Trophoblast cell (in vitro differentiated cells and primary cell): Measurements from ENCODE around the gene FLT3.

Experiments used
- DNase-seq, 2 donors: peaks; one replicate each; pipeline ENCODE4 v3.0.0-alpha.2; 2016
- H2AFZ ChIP-seq: 2 replicates; pipeline ENCODE4 v1.6.1; 2013; ENCODE audit warnings: low read length, moderate library complexity, mild to moderate bottlenecking; ENCODE audit not compliant: insufficient read depth, poor library complexity
- H2AK5ac ChIP-seq: 2 replicates; pipeline ENCODE4 v1.6.1; 2013; ENCODE audit warnings: mild to moderate bottlenecking, low read length
- H2BK120ac ChIP-seq: 2 replicates; pipeline ENCODE4 v1.6.1; 2013; ENCODE audit warnings: low read length, mild to moderate bottlenecking, moderate library complexity; ENCODE audit not compliant: insufficient read depth, poor library complexity
- H2BK12ac ChIP-seq: 2 replicates; pipeline ENCODE4 v1.6.1; 2013; ENCODE audit warnings: mild to moderate bottlenecking, low read length, moderate library complexity
- H2BK5ac ChIP-seq: 2 replicates; pipeline ENCODE4 v1.6.1; 2013; ENCODE audit warnings: low read length, low read depth, moderate library complexity, mild to moderate bottlenecking; ENCODE audit not compliant: poor library complexity
- H3K14ac ChIP-seq: 2 replicates; pipeline ENCODE4 v1.6.1; 2013; ENCODE audit warnings: mild to moderate bottlenecking, low read length
- H3K18ac ChIP-seq: 2 replicates; pipeline ENCODE4 v1.6.1; 2013; ENCODE audit warnings: mild to moderate bottlenecking, low read length
- H3K23ac ChIP-seq: 2 replicates; pipeline ENCODE4 v1.6.1; 2013; ENCODE audit warnings: low read length
- H3K27ac ChIP-seq: 2 replicates; pipeline ENCODE4 v1.5.1; 2013; ENCODE audit warnings: low read depth, mild to moderate bottlenecking, inconsistent platforms, low read length, moderate library complexity
- H3K27me3 ChIP-seq: 2 replicates; pipeline ENCODE4 v1.6.1; 2013; ENCODE audit warnings: inconsistent platforms, mild to moderate bottlenecking, low read length, moderate library complexity; ENCODE audit not compliant: insufficient read depth
- H3K36me3 ChIP-seq, 2 experiments: 1 replicate in 1 of 2; 2 replicates in 1 of 2; pipeline ENCODE4 v1.6.1; 2013; ENCODE audit warnings: low read length in 2 of 2, mild to moderate bottlenecking in 2 of 2, moderate library complexity in 1 of 2; ENCODE audit not compliant: insufficient read depth in 2 of 2, control insufficient read depth in 1 of 2
- H3K4ac ChIP-seq: 2 replicates; pipeline ENCODE4 v1.6.1; 2013; ENCODE audit warnings: low read depth, mild to moderate bottlenecking, low read length, moderate library complexity
- H3K4me1 ChIP-seq, 2 experiments: 1 replicate in 1 of 2; 2 replicates in 1 of 2; pipeline ENCODE4 v1.6.1; 2013; ENCODE audit warnings: low read length in 2 of 2, mild to moderate bottlenecking in 2 of 2, moderate library complexity in 1 of 2; ENCODE audit not compliant: insufficient read depth in 2 of 2, control insufficient read depth in 1 of 2
- H3K4me2 ChIP-seq: 2 replicates; pipeline ENCODE4 v1.6.1; 2013; ENCODE audit warnings: inconsistent platforms, mild to moderate bottlenecking, low read length, moderate library complexity
- H3K4me3 ChIP-seq: 2 replicates; pipeline ENCODE4 v1.5.1; 2013; ENCODE audit warnings: mild to moderate bottlenecking, low read depth, low read length, inconsistent platforms
- H3K79me1 ChIP-seq: one replicate; pipeline ENCODE4 v1.6.1; 2013; ENCODE audit warnings: low read length
- H3K79me2 ChIP-seq: 2 replicates; pipeline ENCODE4 v1.6.1; 2013; ENCODE audit warnings: low read length, mild to moderate bottlenecking; ENCODE audit not compliant: control insufficient read depth, insufficient read depth, poor library complexity
- H3K9ac ChIP-seq: 2 replicates; pipeline ENCODE4 v1.6.1; 2013; ENCODE audit warnings: mild to moderate bottlenecking, low read length
- H3K9me3 ChIP-seq: 2 replicates; pipeline ENCODE4 v1.6.1; 2013; ENCODE audit warnings: low read depth, mild to moderate bottlenecking, control low read depth, inconsistent platforms, low read length; ENCODE audit not compliant: insufficient read depth
- H4K12ac ChIP-seq: 2 replicates; pipeline ENCODE4 v1.6.1; 2013; ENCODE audit warnings: low read depth, mild to moderate bottlenecking, low read length, moderate library complexity
- H4K8ac ChIP-seq: 2 replicates; pipeline ENCODE4 v1.6.1; 2013; ENCODE audit warnings: low read depth, mild to moderate bottlenecking, low read length, moderate library complexity
- H4K91ac ChIP-seq: one replicate; pipeline ENCODE4 v1.6.1; 2013; ENCODE audit warnings: low read depth, mild to moderate bottlenecking, low read length, moderate library complexity
- WGBS: extraction: QIAGEN DNeasy Blood & Tissue Kit; methylation state at CpG from one replicate; pipeline ENCODE4 v1.1.7; 2013; ENCODE audit warnings: missing lambda C conversion rate; ENCODE audit not compliant: insufficient read length, insufficient coverage; ENCODE audit errors: extremely low coverage; 5-methylcytosine and 5-hydroxymethylcytosine counted together

The FLT3 gene

GRCh38 chr13:27962128-27962841, 138.1 kb downstream of the FLT3 start:
- H3K18ac ChIP-seq = no peak overlapping the region
- peaks cover 5% of the 10 kb centered on the region for H3K79me1 ChIP-seq
- peaks cover 34 to 40% of the 10 kb centered on the region in 2 experiments for H3K4me1 ChIP-seq
- H4K91ac ChIP-seq = no peak overlapping the region
- H2AK5ac ChIP-seq = no peak overlapping the region
- H4K12ac ChIP-seq = no peak overlapping the region
- no peak overlapping the region for H3K14ac ChIP-seq
- H2AFZ ChIP-seq = no peak overlapping the region
- no peak overlapping the region for H3K23ac ChIP-seq
- H2BK5ac ChIP-seq = no peak overlapping the region
- peaks cover 24% of the 10 kb centered on the region for H3K27me3 ChIP-seq
- peak overlapping the region; percentile 47 for H3K9ac ChIP-seq
- no peak overlapping the region for H3K4ac ChIP-seq
- H4K8ac ChIP-seq = no peak overlapping the region
- no peaks in the 10 kb centered on the region for H3K79me2 ChIP-seq
- peaks cover 0 to 2% of the 10 kb centered on the region in 2 experiments for H3K36me3 ChIP-seq
- H3K4me2 ChIP-seq = peak overlapping the region; percentile 49
- no peak overlapping the region for H2BK12ac ChIP-seq
- no peak overlapping the region for H3K4me3 ChIP-seq
- peak overlapping the region; percentile 45 for H3K27ac ChIP-seq
- H3K9me3 ChIP-seq = no peaks in the 10 kb centered on the region
- no peak for DNase-seq
- WGBS = no CpG with 5 or more reads among the region's 6 CpGs
- H2BK120ac ChIP-seq = no peak overlapping the region

- Histone ChIP-seq H3K18ac (no peak overlapping the region), H3K14ac (no peak overlapping the region), H3K27me3 (peaks cover 18% of the 10 kb centered on the region), H2AK5ac (no peak overlapping the region), H3K4me2 (peak overlapping the region; percentile 61), H3K79me1 (peaks cover 4% of the 10 kb centered on the region), H4K91ac (no peak overlapping the region), H3K27ac (no peak overlapping the region), H3K9ac (no peak overlapping the region), H2AFZ (no peak overlapping the region), H4K12ac (no peak overlapping the region), H2BK12ac (no peak overlapping the region), H3K4me3 (no peak overlapping the region), H3K4me1 (peaks cover 28 to 32% of the 10 kb centered on the region in 2 experiments), H3K36me3 (peaks cover 0 to 2% of the 10 kb centered on the region in 2 experiments), H3K9me3 (no peaks in the 10 kb centered on the region), H2BK5ac (no peak overlapping the region), H3K4ac (no peak overlapping the region), H3K23ac (no peak overlapping the region), H2BK120ac (peak overlapping the region; percentile 6), H3K79me2 (no peaks in the 10 kb centered on the region), H4K8ac (no peak overlapping the region)
- WGBS = no CpG with 5 or more reads among the region's 25 CpGs
- no peak for DNase-seq
Measured at GRCh38 chr13:27961227-27962085, 138.9 kb downstream of the FLT3 start.

GRCh38 chr13:27960362-27961226, 139.8 kb downstream of the FLT3 start:
- H2AFZ ChIP-seq = no peak overlapping the region
- H3K9me3 ChIP-seq = no peaks in the 10 kb centered on the region
- no peak overlapping the region for H4K91ac ChIP-seq
- H2BK120ac ChIP-seq = no peak overlapping the region
- H3K14ac ChIP-seq = no peak overlapping the region
- H2AK5ac ChIP-seq = no peak overlapping the region
- peaks cover 18% of the 10 kb centered on the region for H3K27me3 ChIP-seq
- H3K4me1 ChIP-seq = peaks cover 20 to 31% of the 10 kb centered on the region in 2 experiments
- peak in 1 of 2 donors; percentile 36 for DNase-seq
- peak overlapping the region; percentile 61 for H3K4me2 ChIP-seq
- no CpG with 5 or more reads among the region's 73 CpGs for WGBS
- no peak overlapping the region for H3K9ac ChIP-seq
- no peaks in the 10 kb centered on the region for H3K79me2 ChIP-seq
- H2BK12ac ChIP-seq = no peak overlapping the region
- peak overlapping the region; percentile 53 for H3K4me3 ChIP-seq
- H3K36me3 ChIP-seq = peaks cover 0 to 2% of the 10 kb centered on the region in 2 experiments
- no peak overlapping the region for H3K18ac ChIP-seq
- H3K23ac ChIP-seq = no peak overlapping the region
- no peak overlapping the region for H4K12ac ChIP-seq
- H3K4ac ChIP-seq = no peak overlapping the region
- H2BK5ac ChIP-seq = no peak overlapping the region
- H4K8ac ChIP-seq = no peak overlapping the region
- H3K79me1 ChIP-seq = peaks cover 2% of the 10 kb centered on the region
- H3K27ac ChIP-seq = no peak overlapping the region

DNA sequence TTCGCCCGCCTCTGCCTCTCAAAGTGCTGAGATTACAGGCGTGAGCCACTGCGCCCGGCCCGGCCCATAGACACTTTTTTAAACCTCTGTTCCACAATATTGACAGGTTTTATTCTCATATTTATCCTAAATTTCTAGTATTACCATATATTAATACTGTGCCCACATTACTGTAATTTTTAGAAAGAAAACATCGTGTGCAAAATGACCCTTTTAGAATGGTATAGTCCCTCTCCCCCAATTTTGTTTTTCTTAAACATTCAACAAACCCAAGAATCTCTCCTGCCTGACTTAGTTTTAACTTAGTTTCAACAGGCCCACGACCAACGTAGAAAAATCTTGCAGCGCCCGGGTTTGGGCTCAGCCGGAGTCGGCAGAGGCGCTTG, 140.4 kb downstream of the FLT3 start:
- no CpG with 5 or more reads among the region's 14 CpGs for WGBS
- H2BK120ac ChIP-seq = no peak overlapping the region
- no peak overlapping the region for H3K14ac ChIP-seq
- H3K4me2 ChIP-seq = peak overlapping the region; percentile 61
- no peak overlapping the region for H3K4ac ChIP-seq
- no peak overlapping the region for H2AK5ac ChIP-seq
- H3K79me1 ChIP-seq = peaks cover 2% of the 10 kb centered on the region
- peaks cover 19 to 29% of the 10 kb centered on the region in 2 experiments for H3K4me1 ChIP-seq
- peaks cover 0 to 2% of the 10 kb centered on the region in 2 experiments for H3K36me3 ChIP-seq
- H3K18ac ChIP-seq = no peak overlapping the region
- H4K8ac ChIP-seq = no peak overlapping the region
- no peaks in the 10 kb centered on the region for H3K9me3 ChIP-seq
- H4K12ac ChIP-seq = no peak overlapping the region
- H3K79me2 ChIP-seq = no peaks in the 10 kb centered on the region
- H2AFZ ChIP-seq = no peak overlapping the region
- no peak overlapping the region for H3K27ac ChIP-seq
- no peak for DNase-seq
- H3K4me3 ChIP-seq = no peak overlapping the region
- H3K27me3 ChIP-seq = peaks cover 15% of the 10 kb centered on the region
- H3K23ac ChIP-seq = no peak overlapping the region
- H4K91ac ChIP-seq = no peak overlapping the region
- no peak overlapping the region for H2BK5ac ChIP-seq
- no peak overlapping the region for H2BK12ac ChIP-seq
- H3K9ac ChIP-seq = no peak overlapping the region
